HG03066 (cell line): ENCODE measurements around the gene MEGF11.

Source experiments
- ATAC-seq: cut with Tn5 transposase; IDR thresholded peaks from one replicate; pipeline ENCODE4 v1.9.1; 2021; ENCODE audit warnings: low read depth; ENCODE audit not compliant: unreplicated experiment

MEGF11 gene

GRCh38 chr15:65845826-65846519, 407.6 kb downstream of the MEGF11 start:
- no peak for ATAC-seq
